SK-N-SH (cell line): ENCODE measurements around the gene SLC7A7. TPM values are rescaled to one million over a fixed set of nuclear protein-coding genes. Genes with fewer than 3 reads are reported as not detected.

Experiments
- CTCF ChIA-PET: fragments of 300-600, 350-600 bp; formaldehyde crosslinking; extraction: SDS; loops from one replicate; lab custom pipeline; 2021; lab: Yijun Ruan, JAX
- POLR2A ChIA-PET: fragments of 350-600 bp; sonication (Branson Sonifier 250); formaldehyde crosslinking; extraction: SDS; loops from one replicate; lab custom pipeline; 2020; ENCODE audit warnings: antibody characterized with exemption, inconsistent platforms; lab: Yijun Ruan, JAX
- DNase-seq: peaks from one replicate; pipeline ENCODE4 v3.0.0; 2012
- H2AFZ ChIP-seq: fragments of 200-600 bp; sonication (generic); 2 replicates; pipeline ENCODE4 v1.8.1; 2016; ENCODE audit warnings: antibody characterized with exemption, mild to moderate bottlenecking, low read depth
- H3F3A ChIP-seq: fragments of 200-600 bp; sonication (generic); replicated peaks from 2 replicates; pipeline ENCODE3; 2016; ENCODE audit warnings: antibody characterized with exemption, mild to moderate bottlenecking; ENCODE audit not compliant: insufficient read depth
- H3K27ac ChIP-seq, 2 experiments: fragments of 200-500 bp in 1 of 2; fragments of 200-600 bp in 1 of 2; sonication (Bioruptor generic) in 1 of 2; sonication (generic), shearing (Covaris generic) in 1 of 2; 2 replicates each; pipeline versions ENCODE4 v1.5.1 to v1.6.1; 2014 to 2016; ENCODE audit warnings: low read depth in 2 of 2, inconsistent platforms in 1 of 2, low read length in 1 of 2, mild to moderate bottlenecking in 1 of 2, mixed read lengths in 1 of 2
- H3K27me3 ChIP-seq: fragments of 200-600 bp; sonication (generic), shearing (Covaris generic); 2 replicates; pipeline ENCODE4 v1.6.1; 2016; ENCODE audit warnings: mixed run types; ENCODE audit not compliant: insufficient read depth
- H3K36me3 ChIP-seq, 2 experiments: fragments of 200-500 bp in 1 of 2; fragments of 200-600 bp in 1 of 2; sonication (Bioruptor generic) in 1 of 2; sonication (generic) in 1 of 2; replicated peaks in 1 of 2; 2 replicates each; pipeline versions ENCODE3 to v1.5.1; 2014 to 2016; ENCODE audit warnings: low read length in 1 of 2, mild to moderate bottlenecking in 1 of 2; ENCODE audit not compliant: insufficient read depth in 2 of 2, control insufficient read depth in 1 of 2
- H3K4me1 ChIP-seq, 2 experiments: fragments of 200-500 bp in 1 of 2; fragments of 200-600 bp in 1 of 2; sonication (Bioruptor generic) in 1 of 2; sonication (generic), shearing (Covaris generic) in 1 of 2; 2 replicates each; pipeline versions ENCODE4 v1.5.1 to v1.6.1; 2014 to 2016; ENCODE audit warnings: low read depth in 1 of 2, low read length in 1 of 2, mixed run types in 1 of 2; ENCODE audit not compliant: insufficient read depth in 2 of 2, control insufficient read depth in 1 of 2
- H3K4me2 ChIP-seq: fragments of 200-600 bp; sonication (generic), shearing (Covaris generic); 2 replicates; pipeline ENCODE4 v1.6.1; 2017; ENCODE audit warnings: mixed run types
- H3K4me3 ChIP-seq, 2 experiments: fragments of 200-500 bp in 1 of 2; fragments of 200-600 bp in 1 of 2; sonication (Bioruptor generic) in 1 of 2; sonication (generic), shearing (Covaris generic) in 1 of 2; 2 replicates each; pipeline versions ENCODE4 v1.5.1 to v1.8.1; 2014 to 2016; ENCODE audit warnings: low read depth in 2 of 2, inconsistent platforms in 1 of 2, low read length in 1 of 2, mild to moderate bottlenecking in 1 of 2, mixed read lengths in 1 of 2, moderate library complexity in 1 of 2
- H3K79me2 ChIP-seq: fragments of 200-600 bp; sonication (generic); 2 replicates; pipeline ENCODE4 v1.8.1; 2017; ENCODE audit warnings: mild to moderate bottlenecking; ENCODE audit not compliant: insufficient read depth
- H3K9ac ChIP-seq: fragments of 200-600 bp; sonication (generic); 2 replicates; pipeline ENCODE4 v1.6.1; 2017; ENCODE audit warnings: mixed run types
- H3K9me2 ChIP-seq: fragments of 200-600 bp; sonication (generic); 2 replicates; pipeline ENCODE4 v1.6.1; 2017; ENCODE audit warnings: mixed run types
- H3K9me3 ChIP-seq: fragments of 200-600 bp; sonication (generic); 2 replicates; pipeline ENCODE4 v1.6.1; 2017; ENCODE audit warnings: mixed run types, mild to moderate bottlenecking, moderate library complexity
- H4K20me1 ChIP-seq: fragments of 200-600 bp; sonication (generic); 2 replicates; pipeline ENCODE4 v1.6.1; 2017; ENCODE audit warnings: mild to moderate bottlenecking, mixed run types; ENCODE audit not compliant: insufficient read depth
- CHD2 ChIP-seq: fragments of 150-350 bp; IDR thresholded peaks from 2 replicates; pipeline ENCODE4 v1.6.1; 2018; ENCODE audit warnings: low read length; ENCODE audit not compliant: partially characterized antibody
- CTCF ChIP-seq: fragments of 200-600 bp; sonication (generic); IDR thresholded peaks from 2 replicates; pipeline ENCODE4 v1.6.1; 2017; ENCODE audit warnings: antibody characterized with exemption, mild to moderate bottlenecking, moderate library complexity
- EP300 ChIP-seq, 2 experiments: IDR thresholded peaks; 2 replicates each; pipeline versions ENCODE4 v1.4.0 to v1.6.1; 2012; ENCODE audit warnings: borderline replicate concordance in 1 of 2, low read depth in 1 of 2, low read length in 1 of 2
- GATA2 ChIP-seq: sonication (generic); formaldehyde crosslinking; IDR thresholded peaks from 2 replicates; pipeline ENCODE4 v1.5.0; 2020; ENCODE audit warnings: mild to moderate bottlenecking, missing genetic modification reagents
- MAX ChIP-seq: IDR thresholded peaks from 2 replicates; pipeline ENCODE4 v1.4.0; 2012; ENCODE audit warnings: low read depth
- MEF2A ChIP-seq: IDR thresholded peaks from 2 replicates; pipeline ENCODE4 v1.4.0; 2012; ENCODE audit warnings: low read depth, borderline replicate concordance
- NFIC ChIP-seq: IDR thresholded peaks from 2 replicates; pipeline ENCODE4 v1.4.0; 2012; ENCODE audit warnings: borderline replicate concordance
- POLR2AphosphoS5 ChIP-seq: IDR thresholded peaks from 2 replicates; pipeline ENCODE4 v1.6.1; 2012; ENCODE audit warnings: low read depth, low read length
- SIN3A ChIP-seq: IDR thresholded peaks from 2 replicates; pipeline ENCODE4 v1.6.1; 2012; ENCODE audit warnings: low read depth, mild to moderate bottlenecking, low read length, moderate library complexity, borderline replicate concordance
- SMC3 ChIP-seq: IDR thresholded peaks from 2 replicates; pipeline ENCODE4 v1.6.1; 2012; ENCODE audit warnings: low read depth, low read length, improper control_type of control experiment
- YY1 ChIP-seq: IDR thresholded peaks from 2 replicates; pipeline ENCODE4 v1.4.0; 2012; ENCODE audit warnings: low read depth, mild to moderate bottlenecking
- WGBS: methylation state at CpG from one replicate; pipeline ENCODE4 v1.1.6; 2017; ENCODE audit warnings: low lambda C conversion rate; 5-methylcytosine and 5-hydroxymethylcytosine counted together
- polyA plus RNA-seq, 3 experiments: library from polyadenylated mRNA; depleted of rRNA; stranded (reverse); fragments of >200 nt; gene quantifications; 2 replicates each; pipeline ENCODE4 v1.2.3, GENCODE V29; 2012
- TF ChIP-seq, protein P1 (sequence below): IDR thresholded peaks from 2 replicates; pipeline ENCODE4 v1.4.0; 2012; ENCODE audit warnings: low read depth, borderline replicate concordance

SLC7A7 gene
- polyA plus RNA-seq, 1 of the 3 experiments (the other 2 are of a cell fraction), result 0.30 TPM

DNA sequence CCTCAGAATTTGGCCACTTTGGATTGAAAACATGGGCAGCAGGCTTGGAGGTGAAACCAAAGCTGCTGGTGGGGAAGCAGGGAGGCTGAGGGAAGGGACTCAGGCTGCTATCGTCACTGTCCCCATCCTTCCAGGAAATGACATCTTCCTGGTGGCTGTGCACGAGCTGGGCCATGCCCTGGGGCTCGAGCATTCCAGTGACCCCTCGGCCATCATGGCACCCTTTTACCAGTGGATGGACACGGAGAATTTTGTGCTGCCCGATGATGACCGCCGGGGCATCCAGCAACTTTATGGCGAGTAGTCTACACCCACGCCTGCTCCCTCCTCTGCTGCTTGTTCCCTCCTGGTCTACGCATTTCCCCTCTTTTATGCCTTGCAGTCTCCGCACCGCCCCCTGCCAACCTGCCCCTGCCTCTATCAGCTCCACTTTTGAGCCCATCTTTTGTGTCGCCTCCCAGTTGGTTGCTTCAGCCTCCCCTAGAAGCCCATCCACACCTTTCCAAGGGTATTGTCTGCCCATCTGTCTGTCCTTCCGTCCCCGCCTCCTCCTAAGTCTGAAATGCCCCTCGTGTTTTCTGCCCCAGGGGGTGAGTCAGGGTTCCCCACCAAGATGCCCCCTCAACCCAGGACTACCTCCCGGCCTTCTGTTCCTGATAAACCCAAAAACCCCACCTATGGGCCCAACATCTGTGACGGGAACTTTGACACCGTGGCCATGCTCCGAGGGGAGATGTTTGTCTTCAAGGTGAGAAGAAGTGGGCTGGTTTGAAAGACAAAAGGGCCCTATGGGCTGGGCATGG lies 28.1 kb upstream of the SLC7A7 start:
- no peaks in the 10 kb centered on the region for H4K20me1 ChIP-seq
- H3K9me3 ChIP-seq, result no peaks in the 10 kb centered on the region
- no peak overlapping the region for H2AFZ ChIP-seq
- no peak overlapping the region for H3K4me3 ChIP-seq
- POLR2A ChIA-PET, result no interaction called here
- WGBS, result 80% methylated on average over 20 of the region's 21 CpGs
- no peak overlapping the region for H3K4me2 ChIP-seq
- DNase-seq, result no peak
- H3K79me2 ChIP-seq, result peaks cover 24% of the 10 kb centered on the region
- CTCF ChIA-PET, result interaction anchor here (1.1 to 1.8 kb wide), 2 partner anchors 9 to 10 kb away, joined by 4 to 7 read pairs; no protein-coding TSS in a partner anchor
- no peaks in the 10 kb centered on the region for H3K27me3 ChIP-seq
- H3K36me3 ChIP-seq, result peaks cover 0 to 9% of the 10 kb centered on the region in 2 experiments
- no peak for TF ChIP-seq YY1
- no peak for TF ChIP-seq EP300 (IDR thresholded peaks at IDR 0.05; ENCODE audit: borderline replicate concordance in 1 of 2, low read depth in 1 of 2, low read length in 1 of 2)
- TF ChIP-seq MEF2A, result no peak
- TF ChIP-seq MAX, result no peak
- TF ChIP-seq GATA2 (CRISPR knock-in tag), result no peak
- TF ChIP-seq, protein P1, sequence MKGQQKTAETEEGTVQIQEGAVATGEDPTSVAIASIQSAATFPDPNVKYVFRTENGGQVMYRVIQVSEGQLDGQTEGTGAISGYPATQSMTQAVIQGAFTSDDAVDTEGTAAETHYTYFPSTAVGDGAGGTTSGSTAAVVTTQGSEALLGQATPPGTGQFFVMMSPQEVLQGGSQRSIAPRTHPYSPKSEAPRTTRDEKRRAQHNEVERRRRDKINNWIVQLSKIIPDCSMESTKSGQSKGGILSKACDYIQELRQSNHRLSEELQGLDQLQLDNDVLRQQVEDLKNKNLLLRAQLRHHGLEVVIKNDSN, result no peak
- TF ChIP-seq CTCF, result no peak
- TF ChIP-seq SMC3, result no peak
- no peak for TF ChIP-seq POLR2AphosphoS5
- TF ChIP-seq CHD2, result no peak
- TF ChIP-seq SIN3A, result no peak
- no peak for TF ChIP-seq NFIC
- no peak overlapping the region for H3K9ac ChIP-seq
- no peak overlapping the region for H3K27ac ChIP-seq
- peaks cover 8 to 15% of the 10 kb centered on the region in 2 experiments; a peak in 2 of 4 replicates for H3K4me1 ChIP-seq
- H3F3A ChIP-seq, result peaks cover 5% of the 10 kb centered on the region
- no peaks in the 10 kb centered on the region for H3K9me2 ChIP-seq
